Prostate gland (tissue), 2 donors: ENCODE measurements around the gene NEDD4L. TPM values are rescaled to one million over a fixed set of nuclear protein-coding genes. Genes with fewer than 3 reads are reported as not detected.

Experiments
- DNase-seq: peaks from one replicate; pipeline ENCODE4 v3.0.0-alpha.2; 2019; ENCODE audit warnings: low spot score
- H3K27ac ChIP-seq, 2 donors: fragments of 200-600 bp; sonication (generic); 2 replicates each; pipeline ENCODE4 v1.5.1; 2017 to 2019
- H3K27me3 ChIP-seq: fragments of 200-600 bp; sonication (generic); replicated peaks from 2 replicates; pipeline ENCODE4 v1.5.1; 2019; ENCODE audit not compliant: insufficient read depth
- H3K36me3 ChIP-seq, 2 donors: fragments of 200-600 bp; sonication (generic); 1 replicate in 1 of 2; 2 replicates in 1 of 2; pipeline versions ENCODE4 v1.5.1 to v1.8.1; 2017 to 2019
- H3K4me1 ChIP-seq: fragments of 200-600 bp; sonication (generic); replicated peaks from 2 replicates; pipeline ENCODE4 v1.5.1; 2019
- H3K4me3 ChIP-seq, 2 donors: fragments of 200-600 bp; sonication (generic); 2 replicates each; pipeline ENCODE4 v1.5.1; 2017 to 2019
- H3K9me3 ChIP-seq: fragments of 200-600 bp; sonication (generic); 2 replicates; pipeline ENCODE4 v1.5.1; 2017
- POLR2A ChIP-seq: fragments of 450-650 bp; IDR thresholded peaks from one replicate; pipeline ENCODE4 v1.6.1; 2016; ENCODE audit warnings: antibody characterized with exemption, mild to moderate bottlenecking
- POLR2AphosphoS5 ChIP-seq: sonication (generic); formaldehyde crosslinking; IDR thresholded peaks from one replicate; pipeline ENCODE4 v1.6.1; 2017; ENCODE audit warnings: antibody characterized with exemption
- WGBS: methylation state at CpG from one replicate; pipeline ENCODE4 v1.1.5; 2018; 5-methylcytosine and 5-hydroxymethylcytosine counted together
- intact Hi-C: fragments of 100-400 bp; cut with DNase I; formaldehyde crosslinking; loops from one replicate; pipeline ENCODE4 v1.14.2; 2022
- total RNA-seq, 2 donors: library from RNA; depleted of rRNA; stranded (reverse); fragments of >200 nt; gene quantifications; one replicate each; pipeline ENCODE4 v1.1.0, GENCODE V29; 2016
- TF ChIP-seq, protein P1 (sequence below), 4 experiments: fragments of 200-600 bp in 2 of 4; fragments of 450-650 bp in 2 of 4; sonication (generic) in 2 of 4; IDR thresholded peaks; 1 replicate in 3 of 4; 2 replicates in 1 of 4; pipeline ENCODE4 v1.5.1; 2016 to 2019; ENCODE audit warnings: antibody characterized with exemption in 4 of 4, mild to moderate bottlenecking in 2 of 4, moderate library complexity in 2 of 4

The NEDD4L gene
- total RNA-seq, 2 donors from 2014 or later: 280 to 420 TPM

- Histone ChIP-seq H3K9me3 (no peaks in the 10 kb centered on the region), H3K4me1 (no peaks in the 10 kb centered on the region), H3K36me3 (no peaks in the 10 kb centered on the region), H3K27ac (no peak overlapping the region), H3K4me3 (no peak overlapping the region), H3K27me3 (no peaks in the 10 kb centered on the region)
- TF ChIP-seq, protein P1, sequence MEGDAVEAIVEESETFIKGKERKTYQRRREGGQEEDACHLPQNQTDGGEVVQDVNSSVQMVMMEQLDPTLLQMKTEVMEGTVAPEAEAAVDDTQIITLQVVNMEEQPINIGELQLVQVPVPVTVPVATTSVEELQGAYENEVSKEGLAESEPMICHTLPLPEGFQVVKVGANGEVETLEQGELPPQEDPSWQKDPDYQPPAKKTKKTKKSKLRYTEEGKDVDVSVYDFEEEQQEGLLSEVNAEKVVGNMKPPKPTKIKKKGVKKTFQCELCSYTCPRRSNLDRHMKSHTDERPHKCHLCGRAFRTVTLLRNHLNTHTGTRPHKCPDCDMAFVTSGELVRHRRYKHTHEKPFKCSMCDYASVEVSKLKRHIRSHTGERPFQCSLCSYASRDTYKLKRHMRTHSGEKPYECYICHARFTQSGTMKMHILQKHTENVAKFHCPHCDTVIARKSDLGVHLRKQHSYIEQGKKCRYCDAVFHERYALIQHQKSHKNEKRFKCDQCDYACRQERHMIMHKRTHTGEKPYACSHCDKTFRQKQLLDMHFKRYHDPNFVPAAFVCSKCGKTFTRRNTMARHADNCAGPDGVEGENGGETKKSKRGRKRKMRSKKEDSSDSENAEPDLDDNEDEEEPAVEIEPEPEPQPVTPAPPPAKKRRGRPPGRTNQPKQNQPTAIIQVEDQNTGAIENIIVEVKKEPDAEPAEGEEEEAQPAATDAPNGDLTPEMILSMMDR (IDR thresholded peaks at IDR 0.05): no peak
- no peak for TF ChIP-seq POLR2AphosphoS5
- DNase-seq: no peak
- intact Hi-C loops: no loop called here
- 97% methylated on average over 10 of the region's 10 CpGs for WGBS
These were observed 57.3 kb downstream of the NEDD4L start for GRCh38 chr18:58101291-58101794.

- TF ChIP-seq, protein P1 (IDR thresholded peaks at IDR 0.05): no peak
- TF ChIP-seq POLR2A (no peak), POLR2AphosphoS5 (no peak)
- intact Hi-C loops: no loop called here
- DNase-seq: no peak
- H3K27me3 ChIP-seq: no peaks in the 10 kb centered on the region
- no peaks in the 10 kb centered on the region for H3K36me3 ChIP-seq
- H3K4me3 ChIP-seq: no peak overlapping the region
- WGBS: 56% methylated on average over 2 of the region's 2 CpGs
- H3K27ac ChIP-seq: no peak overlapping the region
- no peaks in the 10 kb centered on the region for H3K4me1 ChIP-seq
- H3K9me3 ChIP-seq: no peaks in the 10 kb centered on the region
These were observed 58.0 kb downstream of the NEDD4L start for GRCh38 chr18:58102018-58102417.

DNA sequence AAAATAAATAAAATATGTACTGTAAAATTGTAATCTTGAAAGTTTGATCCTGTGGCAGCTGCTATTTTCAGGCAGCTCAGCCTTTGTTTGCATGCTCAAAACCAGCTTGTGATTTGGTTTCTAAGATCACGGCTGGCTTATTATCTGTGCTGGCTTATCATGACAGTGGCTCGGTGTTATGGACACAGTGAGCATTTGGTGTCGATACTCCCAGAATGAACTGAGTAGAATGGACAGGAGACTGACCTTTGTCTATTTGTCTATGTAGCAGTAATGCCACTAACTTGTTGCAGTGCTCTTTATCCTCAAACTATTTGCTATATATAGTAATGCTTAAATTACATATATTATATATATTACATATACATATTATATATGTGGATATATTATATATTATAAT is 58.8 kb downstream of the NEDD4L start:
- TF ChIP-seq, protein P1 (IDR thresholded peaks at IDR 0.05): no peak
- TF ChIP-seq POLR2AphosphoS5: no peak
- no peak for TF ChIP-seq POLR2A
- H3K9me3 ChIP-seq: no peaks in the 10 kb centered on the region
- no peak overlapping the region for H3K4me3 ChIP-seq
- no peaks in the 10 kb centered on the region for H3K36me3 ChIP-seq
- H3K27me3 ChIP-seq: no peaks in the 10 kb centered on the region
- H3K27ac ChIP-seq: no peak overlapping the region
- 78% methylated on average over 3 of the region's 3 CpGs for WGBS
- H3K4me1 ChIP-seq: no peaks in the 10 kb centered on the region
- intact Hi-C loops: no loop called here
- DNase-seq: no peak

- intact Hi-C loops: no loop called here
These were observed 59.4 kb downstream of the NEDD4L start for GRCh38 chr18:58103339-58103985.

More at GRCh38 chr18:58103339-58103985, 59.4 kb downstream of the NEDD4L start:
- TF ChIP-seq POLR2A: no peak
- TF ChIP-seq, protein P1 (IDR thresholded peaks at IDR 0.05): no peak
- TF ChIP-seq POLR2AphosphoS5: no peak
- Histone ChIP-seq H3K4me3 (no peak overlapping the region), H3K36me3 (no peaks in the 10 kb centered on the region), H3K4me1 (no peaks in the 10 kb centered on the region), H3K27ac (no peak overlapping the region), H3K27me3 (no peaks in the 10 kb centered on the region), H3K9me3 (no peaks in the 10 kb centered on the region)
- no peak for DNase-seq
- WGBS: 79% methylated on average over 6 of the region's 6 CpGs
